GM18909 (cell line): ENCODE data around the gene LCOR.

Experiments used
- ATAC-seq: cut with Tn5 transposase; IDR thresholded peaks from one replicate; pipeline ENCODE4 v1.9.1; 2021; ENCODE audit warnings: mild to moderate bottlenecking; ENCODE audit not compliant: unreplicated experiment, poor library complexity

LCOR gene

GRCh38 chr10:97043563-97043855, 211.4 kb downstream of the LCOR start:
- no peak for ATAC-seq
